ENCODE results near the gene CD247.

Gene CD247

DNA sequence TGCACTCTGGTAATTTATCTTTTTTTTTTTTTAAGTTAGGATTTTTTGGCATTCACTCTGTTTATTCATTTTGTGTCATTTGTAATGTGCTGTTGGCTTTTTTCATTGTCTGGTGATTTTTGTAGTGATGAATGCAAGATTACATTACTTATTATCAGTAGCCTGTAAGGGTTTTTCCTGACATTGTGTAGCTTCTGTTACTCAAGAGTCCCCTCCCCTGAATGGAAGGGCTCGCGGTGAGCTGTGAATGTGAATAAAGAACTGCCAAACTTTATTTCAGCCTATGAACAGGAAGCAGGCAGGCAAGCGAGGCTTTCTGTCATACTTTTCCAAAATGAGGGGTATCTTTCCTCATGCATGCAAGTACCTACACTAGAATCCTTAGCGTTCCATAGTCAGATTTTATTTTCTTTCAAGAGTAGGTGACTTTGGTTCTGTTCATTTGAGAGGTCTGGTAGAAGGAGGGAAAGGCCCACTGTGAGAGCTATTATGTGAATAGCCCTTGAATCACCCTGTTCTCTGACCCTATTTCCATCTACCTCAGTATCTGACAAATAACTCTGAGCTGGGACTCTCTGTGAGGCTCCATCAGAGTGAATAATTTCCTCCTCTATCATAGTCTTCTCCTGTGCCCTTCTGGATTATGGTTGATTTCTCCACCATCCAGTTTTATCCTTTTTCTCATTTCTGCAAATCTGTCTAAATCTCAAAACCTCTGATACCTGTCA, 114.0 kb downstream of the CD247 start:
- no peak for FAIRE-seq

- FAIRE-seq = peak; percentile 81
Observed at GRCh38 chr1:167401260-167401873, 117.0 kb downstream of the CD247 start.

DNA sequence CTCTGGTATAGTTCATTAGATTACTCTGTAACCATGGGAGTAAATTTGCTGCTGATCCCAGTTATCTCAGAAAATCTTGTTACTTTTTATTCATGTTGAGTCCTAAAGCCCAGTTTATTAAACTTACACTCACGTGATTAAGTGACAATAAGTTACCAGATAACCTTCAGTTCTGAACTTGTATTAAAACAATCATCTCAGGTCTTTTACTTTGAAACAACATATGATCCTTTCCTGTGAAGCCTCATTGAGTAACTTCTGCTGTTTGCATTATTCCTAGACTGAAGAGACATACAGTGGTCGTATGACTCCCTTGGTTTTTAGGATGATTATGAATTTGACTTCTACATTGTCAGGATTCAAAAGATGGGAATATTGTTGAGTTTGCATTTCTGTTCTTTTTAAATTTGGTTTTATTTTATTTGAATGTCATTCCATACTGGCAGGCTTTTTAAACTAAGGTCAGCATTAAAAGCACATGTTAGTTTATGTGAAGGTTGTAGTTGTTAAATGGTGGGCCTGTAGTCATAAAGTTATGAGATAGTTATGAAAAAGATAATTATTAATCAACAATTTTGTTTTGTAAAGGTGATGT, 117.9 kb downstream of the CD247 start:
- FAIRE-seq = peak; percentile 76

DNA sequence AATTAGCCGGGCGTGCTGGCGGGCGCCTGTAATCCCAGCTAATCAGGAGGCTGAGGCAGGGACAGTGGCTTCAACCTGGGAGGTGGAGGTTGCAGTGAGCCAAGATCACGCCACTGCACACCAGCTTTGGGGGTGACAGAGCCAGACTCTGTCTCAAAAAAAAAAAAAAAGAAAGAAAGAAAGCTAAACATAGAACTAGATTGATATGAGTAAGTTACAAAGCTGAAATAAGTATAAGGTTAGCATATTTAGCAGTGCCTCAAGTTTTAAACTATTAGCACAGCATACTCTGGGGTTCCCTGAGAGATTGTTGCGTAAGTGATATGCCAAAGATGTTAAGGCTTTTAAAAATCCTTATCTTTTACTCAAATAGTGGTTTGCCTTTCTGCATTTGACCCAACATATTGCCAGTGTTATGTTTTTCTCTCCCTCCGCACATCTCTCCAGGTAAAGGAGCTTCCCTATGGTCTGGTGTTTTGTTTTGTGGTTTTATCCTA, 126.1 kb downstream of the CD247 start:
- no peak for FAIRE-seq

DNA sequence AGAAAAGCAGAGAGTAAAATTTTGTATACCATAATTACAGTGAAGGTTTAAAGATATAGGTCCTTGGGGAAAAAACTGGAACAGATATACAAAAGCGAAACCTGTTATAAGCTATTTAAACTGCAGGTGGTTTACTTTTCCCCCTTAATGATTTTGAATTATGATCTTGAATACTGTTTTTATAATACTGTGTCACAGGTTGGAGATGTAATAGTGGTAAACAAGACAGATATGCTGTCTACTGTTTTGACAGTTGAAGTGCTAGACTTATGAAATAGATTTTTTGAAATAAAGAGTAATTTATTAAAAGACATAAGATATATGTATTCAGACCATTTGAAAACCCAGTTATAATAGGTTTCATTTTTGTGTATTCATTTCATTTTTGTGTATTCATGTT, 129.4 kb downstream of the CD247 start:
- FAIRE-seq = peak; percentile 61

GRCh38 chr1:167387251-167387910, 130.9 kb downstream of the CD247 start:
- FAIRE-seq = no peak

Data from islet of Langerhans (tissue), 1 donor.